IMR-90 (cell line): ENCODE results near the gene BRD3. TPM values are rescaled to one million over a fixed set of nuclear protein-coding genes. Genes with fewer than 3 reads are reported as not detected.

Experiments
- polyA plus RNA-seq, 3 experiments: library from polyadenylated mRNA; depleted of rRNA; stranded (reverse); fragments of >200 nt; gene quantifications; 2 replicates each; pipeline ENCODE4 v1.2.3, GENCODE V29; 2012; ENCODE audit warnings: low replicate concordance in 1 of 3
- total RNA-seq: library from RNA; depleted of rRNA; stranded (reverse); fragments of >200 nt; gene quantifications from 2 replicates; pipeline ENCODE4 v1.2.3, GENCODE V29; 2012; rRNA removed

Gene BRD3
- total and polyA plus RNA-seq, 2 of the 4 experiments (the other 2 are of a cell fraction): 2.2 to 7.1 TPM

Other genes with a start within 250 kb of the BRD3 start
- gene VAV2, start 75.7 kb downstream of the BRD3 start, total RNA-seq: 9.7 and 10.8 TPM in 2 replicates
- gene VAV2, start 75.7 kb downstream of the BRD3 start, polyA plus RNA-seq (2012; rRNA removed): 13.4 and 13.5 TPM in 2 replicates
- 15.3 and 15.8 TPM in 2 replicates for gene BRD3OS, start 42.5 kb downstream of the BRD3 start, total RNA-seq
- 19.3 and 20.7 TPM in 2 replicates for gene BRD3OS, start 42.5 kb downstream of the BRD3 start, polyA plus RNA-seq (2012; rRNA removed)
- 18.3 and 19.2 TPM in 2 replicates for gene WDR5, start 68.1 kb upstream of the BRD3 start, total RNA-seq
- gene WDR5, start 68.1 kb upstream of the BRD3 start, polyA plus RNA-seq (2012; rRNA removed): 25.7 and 26.6 TPM in 2 replicates
- under 0.01 TPM in 1 of 2 replicates, not detected in the other for gene RNU6ATAC, start 96.5 kb upstream of the BRD3 start, total RNA-seq
- gene RNU6ATAC, start 96.5 kb upstream of the BRD3 start, polyA plus RNA-seq (2012; rRNA removed): not detected in 2 replicates